DOHH2 (cell line): Measurements from ENCODE around the gene PPP2R5E.

ENCODE experiments used
- H3F3A ChIP-seq: fragments of 200-600 bp; sonication (generic), shearing (Covaris generic); 2 replicates; pipeline ENCODE4 v1.6.0; 2016; ENCODE audit warnings: antibody characterized with exemption, mild to moderate bottlenecking; ENCODE audit not compliant: control insufficient read depth, insufficient read depth
- H3K27ac ChIP-seq: fragments of 200-600 bp; sonication (generic); 2 replicates; pipeline ENCODE4 v1.5.1; 2014; ENCODE audit warnings: low read depth, mild to moderate bottlenecking, low read length, moderate library complexity
- H3K27me3 ChIP-seq: fragments of 200-600 bp; sonication (generic); 2 replicates; pipeline ENCODE4 v1.6.1; 2014; ENCODE audit warnings: mild to moderate bottlenecking, low read length, mixed read lengths; ENCODE audit not compliant: control insufficient read depth
- H3K36me3 ChIP-seq: fragments of 200-600 bp; sonication (generic); 2 replicates; pipeline ENCODE4 v1.6.1; 2014; ENCODE audit warnings: mild to moderate bottlenecking, low read length, moderate library complexity, mixed read lengths; ENCODE audit not compliant: control insufficient read depth
- H3K4me1 ChIP-seq: fragments of 200-600 bp; sonication (generic); 2 replicates; pipeline ENCODE4 v1.6.1; 2014; ENCODE audit warnings: mild to moderate bottlenecking, low read length, mixed read lengths; ENCODE audit not compliant: control insufficient read depth
- H3K4me2 ChIP-seq: fragments of 200-600 bp; sonication (generic); 2 replicates; pipeline ENCODE4 v1.6.0; 2014; ENCODE audit warnings: mild to moderate bottlenecking, low read length, moderate library complexity
- H3K4me3 ChIP-seq: fragments of 200-600 bp; sonication (generic); 2 replicates; pipeline ENCODE4 v1.5.1; 2014; ENCODE audit warnings: mild to moderate bottlenecking, low read length, mixed read lengths
- H3K79me2 ChIP-seq: fragments of 200-600 bp; sonication (generic); 2 replicates; pipeline ENCODE4 v1.6.1; 2014; ENCODE audit warnings: mild to moderate bottlenecking, low read length, mixed read lengths; ENCODE audit not compliant: control insufficient read depth
- H3K9me2 ChIP-seq: fragments of 200-600 bp; sonication (generic); replicated peaks from 2 replicates; pipeline ENCODE4 v1.6.1; 2014; ENCODE audit warnings: mild to moderate bottlenecking, low read length, mixed read lengths; ENCODE audit not compliant: control insufficient read depth
- H3K9me3 ChIP-seq: fragments of 200-600 bp; sonication (generic); 2 replicates; pipeline ENCODE4 v1.6.1; 2014; ENCODE audit warnings: antibody characterized with exemption, low read length, mixed read lengths; ENCODE audit not compliant: control insufficient read depth, insufficient read depth
- H4K20me1 ChIP-seq: fragments of 200-600 bp; sonication (generic); 2 replicates; pipeline ENCODE4 v1.6.0; 2014; ENCODE audit warnings: low read depth, mild to moderate bottlenecking, antibody characterized with exemption, low read length, moderate library complexity; ENCODE audit not compliant: control insufficient read depth, insufficient read depth
- CTCF ChIP-seq: fragments of 200-600 bp; sonication (generic); IDR thresholded peaks from one replicate; pipeline ENCODE4 v1.5.1; 2014; ENCODE audit warnings: antibody characterized with exemption, mild to moderate bottlenecking, low read depth, low read length; ENCODE audit not compliant: poor library complexity, severe bottlenecking
- EZH2phosphoT487 ChIP-seq: fragments of 200-600 bp; sonication (generic); IDR thresholded peaks from 2 replicates; pipeline ENCODE4 v1.6.1; 2017; ENCODE audit warnings: borderline replicate concordance, mild to moderate bottlenecking, antibody characterized with exemption, low read length, moderate library complexity, mixed read lengths

The PPP2R5E gene

GRCh38 chr14:63513756-63514155 is 29.4 kb downstream of the PPP2R5E start:
- Histone ChIP-seq H3K4me1 (no peaks in the 10 kb centered on the region), H3K27ac (no peak overlapping the region), H3K79me2 (peaks cover 81% of the 10 kb centered on the region), H3K27me3 (no peaks in the 10 kb centered on the region), H3K9me2 (no peaks in the 10 kb centered on the region), H3F3A (no peaks in the 10 kb centered on the region), H3K4me2 (no peak overlapping the region), H4K20me1 (peaks cover 7% of the 10 kb centered on the region; the same call in 1 of the 2 replicates), H3K36me3 (peaks cover 7% of the 10 kb centered on the region), H3K4me3 (no peak overlapping the region), H3K9me3 (no peaks in the 10 kb centered on the region)
- TF ChIP-seq EZH2phosphoT487 (no peak), CTCF (no peak)

GRCh38 chr14:63512861-63513260 is 30.3 kb downstream of the PPP2R5E start:
- peaks cover 7% of the 10 kb centered on the region for H3K36me3 ChIP-seq

GRCh38 chr14:63510538-63510937 is 32.6 kb downstream of the PPP2R5E start:
- Histone ChIP-seq H3K27me3 (no peaks in the 10 kb centered on the region), H3K4me3 (no peak overlapping the region), H3K79me2 (peaks cover 85% of the 10 kb centered on the region), H3K27ac (no peak overlapping the region), H3K4me2 (no peak overlapping the region), H3K9me3 (no peaks in the 10 kb centered on the region), H3F3A (no peaks in the 10 kb centered on the region), H3K4me1 (peaks cover 5% of the 10 kb centered on the region; the same call in 1 of the 2 replicates), H3K36me3 (peaks cover 10% of the 10 kb centered on the region), H3K9me2 (no peaks in the 10 kb centered on the region), H4K20me1 (peaks cover 7% of the 10 kb centered on the region; the same call in 1 of the 2 replicates)
- TF ChIP-seq CTCF (no peak), EZH2phosphoT487 (no peak)

More at GRCh38 chr14:63512861-63513260, 30.3 kb downstream of the PPP2R5E start:
- Histone ChIP-seq H4K20me1 (peaks cover 7% of the 10 kb centered on the region; the same call in 1 of the 2 replicates), H3K4me3 (no peak overlapping the region), H3K9me2 (no peaks in the 10 kb centered on the region), H3K4me1 (no peaks in the 10 kb centered on the region), H3K4me2 (no peak overlapping the region), H3K27ac (no peak overlapping the region), H3F3A (no peaks in the 10 kb centered on the region), H3K27me3 (no peaks in the 10 kb centered on the region), H3K79me2 (peaks cover 83% of the 10 kb centered on the region), H3K9me3 (no peaks in the 10 kb centered on the region)
- no peak for TF ChIP-seq CTCF
- no peak for TF ChIP-seq EZH2phosphoT487
